Keratinocyte (primary cell): ENCODE data around the gene DNAAF2. TPM values are rescaled to one million over a fixed set of nuclear protein-coding genes. Genes with fewer than 3 reads are reported as not detected.
A peak's percentile ranks its signal among the peaks of the same experiment; 100 is the strongest.

Experiments used
- DNase-seq: peaks from one replicate; pipeline ENCODE4 v3.0.0-alpha.2; 2011; ENCODE audit warnings: low read depth, missing footprints, low spot score
- FAIRE-seq: peaks from 2 replicates; lab custom pipeline; 2011; peaks lifted over from hg19 to GRCh38; lab: Jason Lieb, UNC
- H2AFZ ChIP-seq: 2 replicates; pipeline ENCODE4 v1.6.0; 2012; ENCODE audit warnings: low read length, control low read depth, inconsistent platforms; ENCODE audit not compliant: control insufficient read depth
- H3K27ac ChIP-seq: 2 replicates; pipeline ENCODE4 v1.5.1; 2011; ENCODE audit warnings: low read length; ENCODE audit not compliant: control insufficient read depth, insufficient read depth
- H3K27me3 ChIP-seq: 3 replicates; pipeline ENCODE4 v1.6.0; 2011; ENCODE audit warnings: low read length; ENCODE audit not compliant: control insufficient read depth, insufficient read depth; ENCODE audit errors: extremely low read depth
- H3K36me3 ChIP-seq, 2 experiments: 2 replicates in 1 of 2; 3 replicates in 1 of 2; pipeline ENCODE4 v1.5.1; 2011; ENCODE audit warnings: low read length in 2 of 2, mild to moderate bottlenecking in 1 of 2; ENCODE audit not compliant: control insufficient read depth in 2 of 2, insufficient read depth in 2 of 2; ENCODE audit errors: extremely low read depth in 1 of 2
- H3K4me1 ChIP-seq: 3 replicates; pipeline ENCODE4 v1.5.1; 2011; ENCODE audit warnings: low read length; ENCODE audit not compliant: control insufficient read depth, insufficient read depth; ENCODE audit errors: extremely low read depth
- H3K4me2 ChIP-seq: 3 replicates; pipeline ENCODE4 v1.6.0; 2011; ENCODE audit warnings: low read depth, low read length; ENCODE audit not compliant: control insufficient read depth, insufficient read depth; ENCODE audit errors: extremely low read depth
- H3K4me3 ChIP-seq, 3 experiments: fragments of 200-600 bp in 1 of 3; sonication (generic) in 1 of 3; 2 replicates in 2 of 3; 3 replicates in 1 of 3; pipeline ENCODE4 v1.5.1; 2011 to 2016; ENCODE audit warnings: low read length in 3 of 3, mild to moderate bottlenecking in 3 of 3, control low read depth in 2 of 3, inconsistent platforms in 1 of 3, low read depth in 1 of 3, mixed read lengths in 1 of 3, mixed run types in 1 of 3, moderate library complexity in 1 of 3; ENCODE audit not compliant: control insufficient read depth in 2 of 3, insufficient read depth in 2 of 3; ENCODE audit errors: extremely low read depth in 1 of 3
- H3K79me2 ChIP-seq: 2 replicates; pipeline ENCODE4 v1.6.0; 2012; ENCODE audit warnings: low read length; ENCODE audit not compliant: control insufficient read depth, insufficient read depth
- H3K9ac ChIP-seq: 3 replicates; pipeline ENCODE4 v1.6.0; 2011; ENCODE audit warnings: low read length; ENCODE audit not compliant: control insufficient read depth, insufficient read depth; ENCODE audit errors: extremely low read depth
- H3K9me1 ChIP-seq: 3 replicates; pipeline ENCODE4 v1.6.0; 2011; ENCODE audit warnings: low read length; ENCODE audit not compliant: control insufficient read depth, insufficient read depth; ENCODE audit errors: extremely low read depth
- H3K9me3 ChIP-seq: 2 replicates; pipeline ENCODE4 v1.5.1; 2012; ENCODE audit warnings: low read depth, low read length; ENCODE audit not compliant: control insufficient read depth
- H4K20me1 ChIP-seq: 3 replicates; pipeline ENCODE4 v1.6.0; 2011; ENCODE audit warnings: low read length; ENCODE audit not compliant: control insufficient read depth, insufficient read depth; ENCODE audit errors: extremely low read depth
- EZH2 ChIP-seq: IDR thresholded peaks from one replicate; pipeline ENCODE4 v1.6.1; 2012; ENCODE audit warnings: inconsistent platforms, mild to moderate bottlenecking, low read length, moderate library complexity
- dilution Hi-C: fragments of 300-500 bp; cut with MboI; formaldehyde crosslinking; loops from one replicate; pipeline ENCODE4 v1.7.0; 2020; ENCODE audit warnings: low sequenced_read_pairs; ENCODE audit not compliant: extremely low pct_ligation_motif_present
- polyA plus RNA-seq, 5 experiments: library from polyadenylated mRNA; depleted of rRNA in 3 of 5; stranded (reverse) in 3 of 5; stranded (forward) in 1 of 5; unstranded in 1 of 5; fragments of >200 nt; gene quantifications; 1 replicate in 1 of 5; 2 replicates in 3 of 5; 3 replicates in 1 of 5; pipeline versions ENCODE4 v1.2.1 to v1.2.3, GENCODE V29; 2011 to 2012; ENCODE audit warnings: missing spikeins in 2 of 5, low read depth in 1 of 5, low replicate concordance in 1 of 5
- TF ChIP-seq, protein P1 (sequence below), 3 experiments: IDR thresholded peaks in 1 of 3; conservative IDR thresholded peaks in 1 of 3; optimal IDR thresholded peaks in 1 of 3; 2 replicates in 2 of 3; 3 replicates in 1 of 3; pipeline versions ENCODE3 to v1.5.1; 2011; ENCODE audit warnings: low read length in 3 of 3, mild to moderate bottlenecking in 3 of 3, moderate library complexity in 2 of 3, control low read depth in 1 of 3, inconsistent platforms in 1 of 3; ENCODE audit not compliant: insufficient read depth in 2 of 3; ENCODE audit errors: extremely low read depth in 1 of 3

DNAAF2 gene
- polyA plus RNA-seq, 1 donor (not counting 4 experiments of a cell fraction or from before 2014, with no cell fraction given) = 9.5 TPM

DNA sequence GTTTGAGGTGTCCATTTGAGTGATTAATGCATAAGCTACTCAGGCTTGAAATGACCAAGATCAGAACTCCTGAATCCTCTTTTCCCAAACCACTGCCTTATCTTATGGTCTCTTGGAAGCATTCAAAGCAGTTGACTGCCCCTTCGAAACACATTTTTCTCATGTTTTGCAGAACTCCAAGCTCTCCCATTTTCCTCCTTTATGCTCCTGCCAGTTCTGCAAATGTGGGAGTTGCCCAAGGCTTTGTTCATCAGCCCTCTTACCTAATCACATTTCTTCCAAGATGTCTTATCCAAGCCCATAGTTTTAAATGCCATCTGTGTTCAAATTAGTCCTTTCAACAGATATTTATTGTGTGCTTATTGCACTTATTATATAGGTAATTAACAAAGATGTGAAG lies 1.8 kb upstream of the DNAAF2 start:
- H3K36me3 ChIP-seq = peaks cover 3 to 4% of the 10 kb centered on the region in 2 experiments
- no peak for DNase-seq
- no peak overlapping the region for H3K9ac ChIP-seq
- no peak overlapping the region for H3K4me3 ChIP-seq
- peaks cover 9% of the 10 kb centered on the region for H3K4me1 ChIP-seq
- dilution Hi-C loops = no loop called here
- no peak overlapping the region for H2AFZ ChIP-seq
- no peaks in the 10 kb centered on the region for H3K9me3 ChIP-seq
- no peaks in the 10 kb centered on the region for H4K20me1 ChIP-seq
- no peaks in the 10 kb centered on the region for H3K27me3 ChIP-seq
- no peak for TF ChIP-seq EZH2
- TF ChIP-seq, protein P1, sequence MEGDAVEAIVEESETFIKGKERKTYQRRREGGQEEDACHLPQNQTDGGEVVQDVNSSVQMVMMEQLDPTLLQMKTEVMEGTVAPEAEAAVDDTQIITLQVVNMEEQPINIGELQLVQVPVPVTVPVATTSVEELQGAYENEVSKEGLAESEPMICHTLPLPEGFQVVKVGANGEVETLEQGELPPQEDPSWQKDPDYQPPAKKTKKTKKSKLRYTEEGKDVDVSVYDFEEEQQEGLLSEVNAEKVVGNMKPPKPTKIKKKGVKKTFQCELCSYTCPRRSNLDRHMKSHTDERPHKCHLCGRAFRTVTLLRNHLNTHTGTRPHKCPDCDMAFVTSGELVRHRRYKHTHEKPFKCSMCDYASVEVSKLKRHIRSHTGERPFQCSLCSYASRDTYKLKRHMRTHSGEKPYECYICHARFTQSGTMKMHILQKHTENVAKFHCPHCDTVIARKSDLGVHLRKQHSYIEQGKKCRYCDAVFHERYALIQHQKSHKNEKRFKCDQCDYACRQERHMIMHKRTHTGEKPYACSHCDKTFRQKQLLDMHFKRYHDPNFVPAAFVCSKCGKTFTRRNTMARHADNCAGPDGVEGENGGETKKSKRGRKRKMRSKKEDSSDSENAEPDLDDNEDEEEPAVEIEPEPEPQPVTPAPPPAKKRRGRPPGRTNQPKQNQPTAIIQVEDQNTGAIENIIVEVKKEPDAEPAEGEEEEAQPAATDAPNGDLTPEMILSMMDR (optimal IDR thresholded peaks at IDR 0.05 in 1 of 3, IDR thresholded peaks at IDR 0.05 in 1 of 3, conservative IDR thresholded peaks at IDR 0.05 in 1 of 3; ENCODE audit: extremely low read depth in 1 of 3, insufficient read depth in 2 of 3, low read length in 3 of 3) = no peak
- H3K9me1 ChIP-seq = no peaks in the 10 kb centered on the region
- peaks cover 77% of the 10 kb centered on the region for H3K79me2 ChIP-seq
- H3K4me2 ChIP-seq = no peak overlapping the region
- H3K27ac ChIP-seq = no peak overlapping the region
- no peak for FAIRE-seq

DNA sequence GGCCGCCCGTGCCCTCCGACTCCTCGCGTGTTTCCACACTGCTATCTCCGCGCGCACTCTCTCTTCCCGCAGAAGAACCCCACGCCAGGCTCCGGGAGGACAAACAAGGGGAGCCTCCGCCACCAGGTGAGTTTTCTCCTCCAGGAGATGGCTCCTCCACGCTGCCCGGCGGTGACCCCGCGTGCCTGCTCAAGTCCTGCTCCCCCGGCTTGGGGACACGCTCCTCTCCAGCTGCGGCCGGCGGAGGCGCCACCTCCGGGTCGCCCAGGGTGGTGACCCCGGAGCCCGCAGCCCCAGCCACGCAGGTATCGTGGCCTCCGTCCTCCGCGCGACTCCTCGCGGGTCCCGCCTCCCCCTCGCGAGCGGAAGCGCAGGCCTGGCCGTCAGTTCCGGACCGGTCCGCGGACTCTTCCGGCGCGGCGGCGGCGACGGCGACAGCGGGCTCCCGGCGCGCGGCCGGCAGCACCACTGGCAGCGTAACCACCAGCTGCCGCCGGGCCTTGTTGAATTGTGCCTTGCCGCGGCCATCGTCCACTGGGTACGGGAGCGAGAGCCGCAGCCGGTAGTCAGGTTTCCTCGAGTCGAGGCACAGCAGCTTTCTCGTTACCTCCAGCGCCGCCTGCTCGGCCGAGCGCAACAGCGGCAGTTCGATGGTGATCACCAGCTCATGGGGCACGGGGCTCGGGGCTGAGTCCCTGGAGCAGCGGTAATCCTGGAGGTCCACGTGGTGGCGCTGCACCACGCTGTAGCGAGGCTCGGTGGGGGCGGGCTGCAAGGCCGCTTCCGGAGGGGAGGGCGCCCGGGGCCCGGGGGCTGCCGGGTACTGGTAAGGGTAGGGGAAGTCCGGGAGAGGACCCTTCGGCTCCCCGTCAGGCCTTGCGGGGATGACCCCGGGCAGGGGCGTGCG lies 1.2 kb downstream of the DNAAF2 start:
- no peak for FAIRE-seq
- TF ChIP-seq EZH2 = no peak
- TF ChIP-seq, protein P1 (optimal IDR thresholded peaks at IDR 0.05 in 1 of 3, IDR thresholded peaks at IDR 0.05 in 1 of 3, conservative IDR thresholded peaks at IDR 0.05 in 1 of 3; ENCODE audit: extremely low read depth in 1 of 3, insufficient read depth in 2 of 3, low read length in 3 of 3) = peak; percentile 69 to 95 (median 84)

More for the DNA sequence above, 1.2 kb downstream of the DNAAF2 start:
- no peaks in the 10 kb centered on the region for H3K9me3 ChIP-seq
- H4K20me1 ChIP-seq = no peaks in the 10 kb centered on the region
- H3K27me3 ChIP-seq = no peaks in the 10 kb centered on the region
- H3K27ac ChIP-seq = peak overlapping the region; percentile 95
- H3K4me3 ChIP-seq = peak overlapping the region; percentile 97 to 98 (median 98)
- peak overlapping the region; percentile 90 for H3K4me2 ChIP-seq
- H3K79me2 ChIP-seq = peaks cover 83% of the 10 kb centered on the region
- H3K9me1 ChIP-seq = no peaks in the 10 kb centered on the region
- H3K9ac ChIP-seq = peak overlapping the region; percentile 97
- H3K36me3 ChIP-seq = peaks cover 0 to 4% of the 10 kb centered on the region in 2 experiments
- peaks cover 11% of the 10 kb centered on the region for H3K4me1 ChIP-seq
- dilution Hi-C loops = no loop called here
- DNase-seq = peak; percentile 45
- H2AFZ ChIP-seq = peak overlapping the region; percentile 84
